Neural cell (in vitro differentiated cells): Measurements from ENCODE around the gene FRMD1. TPM values are rescaled to one million over a fixed set of nuclear protein-coding genes. Genes with fewer than 3 reads are reported as not detected.

Source experiments
- H2AFZ ChIP-seq: fragments of 200-600, 300-800 bp; sonication (generic), shearing (Covaris generic); 2 replicates; pipeline ENCODE4 v1.6.0; 2014; ENCODE audit warnings: low read depth, mild to moderate bottlenecking, antibody characterized with exemption, low read length, moderate library complexity
- H3F3A ChIP-seq: fragments of 200-600 bp; shearing (Covaris generic); 2 replicates; pipeline ENCODE4 v1.6.1; 2016; ENCODE audit warnings: mild to moderate bottlenecking, moderate library complexity, mixed read lengths, antibody characterized with exemption, low read length; ENCODE audit not compliant: insufficient read depth, poor library complexity, severe bottlenecking
- H3K27ac ChIP-seq: fragments of 200-600, 300-800 bp; sonication (generic), shearing (Covaris generic); 2 replicates; pipeline ENCODE4 v1.5.1; 2014; ENCODE audit warnings: mild to moderate bottlenecking, low read length, moderate library complexity
- H3K27me3 ChIP-seq: fragments of 300-800, 200-600 bp; sonication (generic), shearing (Covaris generic); 2 replicates; pipeline ENCODE4 v1.6.0; 2014; ENCODE audit warnings: mild to moderate bottlenecking, low read depth, low read length, moderate library complexity; ENCODE audit not compliant: insufficient read depth
- H3K36me3 ChIP-seq: fragments of 300-800, 200-600 bp; sonication (generic), shearing (Covaris generic); 2 replicates; pipeline ENCODE4 v1.5.1; 2014; ENCODE audit warnings: mild to moderate bottlenecking, antibody characterized with exemption, low read length, moderate library complexity; ENCODE audit not compliant: insufficient read depth
- H3K4me2 ChIP-seq: fragments of 300-800, 200-600 bp; sonication (generic), shearing (Covaris generic); 2 replicates; pipeline ENCODE4 v1.6.0; 2014; ENCODE audit warnings: mild to moderate bottlenecking, low read length
- H3K4me3 ChIP-seq: fragments of 300-800, 200-600 bp; sonication (generic), shearing (Covaris generic); 2 replicates; pipeline ENCODE4 v1.5.1; 2014; ENCODE audit warnings: mild to moderate bottlenecking, low read length, moderate library complexity
- H3K79me2 ChIP-seq: fragments of 200-600 bp; shearing (Covaris generic); replicated peaks from 2 replicates; pipeline ENCODE4 v1.6.0; 2014; ENCODE audit warnings: mild to moderate bottlenecking, low read length, moderate library complexity; ENCODE audit not compliant: insufficient read depth
- H3K9ac ChIP-seq: fragments of 300-800, 200-600 bp; sonication (generic), shearing (Covaris generic); 2 replicates; pipeline ENCODE4 v1.6.1; 2016; ENCODE audit warnings: mild to moderate bottlenecking, low read length, mixed read lengths
- H3K9me2 ChIP-seq: fragments of 200-600 bp; shearing (Covaris generic); 2 replicates; pipeline ENCODE4 v1.6.1; 2016; ENCODE audit warnings: mild to moderate bottlenecking, low read length, mixed read lengths; ENCODE audit not compliant: insufficient read depth
- H3K9me3 ChIP-seq: fragments of 200-600, 300-800 bp; sonication (generic), shearing (Covaris generic); 2 replicates; pipeline ENCODE4 v1.6.1; 2016; ENCODE audit warnings: mild to moderate bottlenecking, mixed run types, low read length, moderate library complexity, mixed read lengths
- H4K20me1 ChIP-seq: fragments of 200-600 bp; shearing (Covaris generic); 2 replicates; pipeline ENCODE4 v1.6.1; 2016; ENCODE audit warnings: mild to moderate bottlenecking, mixed run types; ENCODE audit not compliant: insufficient read depth
- CTCF ChIP-seq: fragments of 450-650 bp; IDR thresholded peaks from 2 replicates; pipeline ENCODE4 v1.5.1; 2014; ENCODE audit warnings: antibody characterized with exemption, mild to moderate bottlenecking, moderate library complexity; ENCODE audit not compliant: poor library complexity, severe bottlenecking
- EP300 ChIP-seq: fragments of 450-650 bp; conservative IDR thresholded peaks from 2 replicates; pipeline ENCODE4 v1.6.1; 2014; ENCODE audit warnings: antibody characterized with exemption, mild to moderate bottlenecking, moderate library complexity; ENCODE audit not compliant: poor library complexity, severe bottlenecking
- EZH2 ChIP-seq: fragments of 200-600, 300-800 bp; shearing (Covaris generic), sonication (generic); IDR thresholded peaks from 2 replicates; pipeline ENCODE4 v1.6.1; 2014; ENCODE audit warnings: antibody characterized with exemption, low read length, borderline replicate concordance, mild to moderate bottlenecking; ENCODE audit not compliant: insufficient read depth, poor library complexity, severe bottlenecking
- MXI1 ChIP-seq: fragments of 450-650 bp; conservative IDR thresholded peaks from 2 replicates; pipeline ENCODE4 v1.6.1; 2014; ENCODE audit warnings: antibody characterized with exemption, mild to moderate bottlenecking; ENCODE audit not compliant: poor library complexity, severe bottlenecking
- POLR2AphosphoS5 ChIP-seq: IDR thresholded peaks from 2 replicates; pipeline ENCODE4 v1.6.1; 2012
- RAD21 ChIP-seq: fragments of 450-650 bp; conservative IDR thresholded peaks from 2 replicates; pipeline ENCODE4 v1.6.1; 2014; ENCODE audit warnings: antibody characterized with exemption, mild to moderate bottlenecking, moderate library complexity
- REST ChIP-seq: IDR thresholded peaks from 2 replicates; pipeline ENCODE4 v1.6.1; 2012; ENCODE audit warnings: borderline replicate concordance
- TAF1 ChIP-seq: IDR thresholded peaks from 2 replicates; pipeline ENCODE4 v1.6.1; 2012; ENCODE audit warnings: low read depth
- polyA plus RNA-seq: library from polyadenylated mRNA; depleted of rRNA; stranded (reverse); fragments of >200 nt; gene quantifications from 2 replicates; pipeline ENCODE4 v1.2.3, GENCODE V29; 2014

Gene FRMD1
- polyA plus RNA-seq, 1 donor from 2014 or later = not detected

- no peak for TF ChIP-seq RAD21
- no peak for TF ChIP-seq EZH2
- no peak for TF ChIP-seq POLR2AphosphoS5
- no peak for TF ChIP-seq CTCF
- no peak for TF ChIP-seq REST
- TF ChIP-seq EP300 = no peak
- TF ChIP-seq TAF1 = no peak
- no peak overlapping the region for H3K4me3 ChIP-seq
- H2AFZ ChIP-seq = no peak overlapping the region
- no peaks in the 10 kb centered on the region for H3K9me3 ChIP-seq
- H3K36me3 ChIP-seq = no peaks in the 10 kb centered on the region
- no peak overlapping the region for H3K27ac ChIP-seq
- no peaks in the 10 kb centered on the region for H3F3A ChIP-seq
- H3K27me3 ChIP-seq = no peaks in the 10 kb centered on the region
- no peaks in the 10 kb centered on the region for H4K20me1 ChIP-seq
- no peak overlapping the region for H3K9ac ChIP-seq
- no peaks in the 10 kb centered on the region for H3K79me2 ChIP-seq
- H3K4me2 ChIP-seq = no peak overlapping the region
- H3K9me2 ChIP-seq = no peaks in the 10 kb centered on the region
Measured at GRCh38 chr6:168109171-168109570, 30.2 kb upstream of the FRMD1 start.

- Histone ChIP-seq H3K79me2 (no peaks in the 10 kb centered on the region), H3K27me3 (peaks cover 5% of the 10 kb centered on the region), H3K27ac (no peak overlapping the region), H3K9me2 (no peaks in the 10 kb centered on the region), H3K4me3 (no peak overlapping the region), H4K20me1 (no peaks in the 10 kb centered on the region), H3K4me2 (no peak overlapping the region), H3K9me3 (no peaks in the 10 kb centered on the region), H3K36me3 (no peaks in the 10 kb centered on the region), H3F3A (no peaks in the 10 kb centered on the region), H2AFZ (no peak overlapping the region), H3K9ac (no peak overlapping the region)
- TF ChIP-seq EP300 (no peak), MXI1 (no peak), CTCF (no peak), RAD21 (no peak), EZH2 (no peak)
Measured at GRCh38 chr6:168107191-168107983, 28.4 kb upstream of the FRMD1 start.
